Duodenal mucosa (tissue), 2 donors: ENCODE results near the gene PNPLA5.

Experiments
- H3K27ac ChIP-seq: one replicate; pipeline ENCODE4 v1.7.0; 2013; ENCODE audit warnings: low read depth, low read length
- H3K27me3 ChIP-seq, 2 donors: one replicate each; pipeline ENCODE4 v1.7.0; 2013; ENCODE audit warnings: low read length in 2 of 2, control low read depth in 1 of 2; ENCODE audit not compliant: insufficient read depth in 2 of 2, control insufficient read depth in 1 of 2
- H3K36me3 ChIP-seq, 2 donors: one replicate each; pipeline ENCODE4 v1.7.0; 2013; ENCODE audit warnings: low read length in 2 of 2, control low read depth in 1 of 2; ENCODE audit not compliant: insufficient read depth in 2 of 2, control insufficient read depth in 1 of 2
- H3K4me1 ChIP-seq, 2 donors: one replicate each; pipeline ENCODE4 v1.7.0; 2013; ENCODE audit warnings: low read length in 2 of 2, control low read depth in 1 of 2; ENCODE audit not compliant: insufficient read depth in 2 of 2, control insufficient read depth in 1 of 2
- H3K4me3 ChIP-seq, 2 donors: one replicate each; pipeline ENCODE4 v1.7.0; 2013; ENCODE audit warnings: low read length in 2 of 2, low read depth in 1 of 2
- H3K9ac ChIP-seq, 2 donors: one replicate each; pipeline ENCODE4 v1.7.0; 2013; ENCODE audit warnings: low read length in 2 of 2, low read depth in 1 of 2
- H3K9me3 ChIP-seq, 2 donors: one replicate each; pipeline ENCODE4 v1.7.0; 2013; ENCODE audit warnings: low read length in 2 of 2, control low read depth in 1 of 2; ENCODE audit not compliant: control insufficient read depth in 1 of 2

The PNPLA5 gene

GRCh38 chr22:43831561-43832392, 60.0 kb downstream of the PNPLA5 start:
- H3K4me1 ChIP-seq: no peaks in the 10 kb centered on the region
- H3K27ac ChIP-seq: no peak overlapping the region
- no peak overlapping the region for H3K4me3 ChIP-seq
- H3K9me3 ChIP-seq: no peaks in the 10 kb centered on the region
- no peak overlapping the region for H3K9ac ChIP-seq
- no peaks in the 10 kb centered on the region for H3K27me3 ChIP-seq
- peaks cover 0 to 33% of the 10 kb centered on the region in 2 donors for H3K36me3 ChIP-seq

DNA sequence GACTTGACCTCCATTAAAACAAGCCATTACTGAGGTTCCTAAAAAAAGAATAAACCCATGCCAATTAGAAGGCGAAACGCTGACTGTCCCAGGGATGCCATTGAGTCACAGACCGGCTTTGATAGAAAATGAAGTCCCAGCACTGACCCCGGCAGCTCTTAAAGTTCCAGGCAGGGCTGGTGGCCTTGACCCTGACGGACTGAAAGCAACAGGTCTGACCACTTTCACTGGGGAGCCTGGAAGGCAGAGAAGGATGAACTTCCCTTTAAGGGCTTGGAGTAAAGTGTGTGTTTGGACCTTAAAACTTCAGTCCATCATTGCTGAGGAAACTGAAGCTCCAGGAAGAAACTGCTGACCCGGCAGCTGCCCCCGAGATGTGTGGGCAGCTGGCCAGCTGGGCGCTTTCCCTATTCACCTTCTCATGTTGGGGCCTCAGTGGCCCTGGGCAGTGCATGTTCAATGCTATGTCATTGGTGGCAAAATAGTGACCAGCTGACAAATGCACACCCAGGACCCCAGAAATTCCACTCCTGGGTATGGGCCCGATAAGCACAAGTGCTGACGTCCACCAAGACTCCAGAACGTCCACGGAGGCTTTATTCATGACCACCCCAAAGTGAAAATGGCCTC, 60.8 kb downstream of the PNPLA5 start:
- Histone ChIP-seq H3K27ac (no peak overlapping the region), H3K9me3 (no peaks in the 10 kb centered on the region), H3K36me3 (peaks cover 0 to 29% of the 10 kb centered on the region in 2 donors), H3K9ac (no peak overlapping the region), H3K4me1 (no peaks in the 10 kb centered on the region), H3K27me3 (no peaks in the 10 kb centered on the region), H3K4me3 (no peak overlapping the region)

- Histone ChIP-seq H3K27ac (no peak overlapping the region), H3K36me3 (peaks cover 0 to 27% of the 10 kb centered on the region in 2 donors), H3K4me1 (no peaks in the 10 kb centered on the region), H3K4me3 (no peak overlapping the region), H3K9me3 (no peaks in the 10 kb centered on the region), H3K27me3 (no peaks in the 10 kb centered on the region), H3K9ac (no peak overlapping the region)
These were observed 61.6 kb downstream of the PNPLA5 start for GRCh38 chr22:43829904-43830851.
